GM12878 (cell line): ENCODE data around the gene THSD4. TPM values are rescaled to one million over a fixed set of nuclear protein-coding genes. Genes with fewer than 3 reads are reported as not detected.
"Not testable (repeated sequence)": the region's sequence is repeated elsewhere in the genome, so short reads cannot be mapped to it uniquely, and the experiment has no call there.

Experiments used
- ATAC-seq: fragments of 200-7000 bp; cut with Tn5 transposase; 3 replicates; pipeline ENCODE4 v1.9.1; 2020; ENCODE audit warnings: mild to moderate bottlenecking, moderate library complexity
- BruUV-seq: library from RNA; stranded (reverse); fragments of 400-500 nt; replicated peaks from 2 replicates; lab custom pipeline; 2021; lab: Mats Ljungman, UMichigan
- CTCF ChIA-PET: fragments of 300-600 bp; sonication (Branson Sonifier 250); formaldehyde crosslinking; extraction: SDS; loops from one replicate; lab custom pipeline; 2021; ENCODE audit warnings: inconsistent platforms; lab: Yijun Ruan, JAX
- POLR2A ChIA-PET: fragments of 350-600 bp; formaldehyde crosslinking; extraction: SDS; loops from one replicate; lab custom pipeline; 2021; ENCODE audit warnings: inconsistent platforms; lab: Charles Lee
- RAD21 ChIA-PET: fragments of 300-600 bp; sonication (Branson Sonifier 250); formaldehyde crosslinking; loops from one replicate; lab custom pipeline; 2023; ENCODE audit warnings: antibody characterized with exemption; ENCODE audit not compliant: unreplicated experiment; lab: Charles Lee
- SMC1A ChIA-PET: fragments of 300-600 bp; sonication (Branson Sonifier 250); formaldehyde crosslinking; loops from one replicate; lab custom pipeline; 2023; ENCODE audit not compliant: unreplicated experiment, uncharacterized antibody; lab: Charles Lee
- DNase-seq: peaks from one replicate; pipeline ENCODE4 v3.0.0-alpha.2; 2011; ENCODE audit warnings: low read depth, low spot score
- FAIRE-seq: peaks from 3 replicates; lab custom pipeline; 2011; peaks lifted over from hg19 to GRCh38; lab: Jason Lieb, UNC
- H2AFZ ChIP-seq: 2 replicates; pipeline ENCODE4 v1.6.0; 2011; ENCODE audit warnings: low read depth, low read length, control low read depth; ENCODE audit not compliant: control insufficient read depth
- H3K27ac ChIP-seq: 2 replicates; pipeline ENCODE4 v1.5.1; 2011; ENCODE audit warnings: control low read depth; ENCODE audit not compliant: control insufficient read depth, insufficient read depth
- H3K27me3 ChIP-seq, 2 experiments: replicated peaks in 1 of 2; 2 replicates each; pipeline versions ENCODE4 v1.6.0 to v1.6.1; 2011; ENCODE audit warnings: low read length in 1 of 2; ENCODE audit not compliant: control insufficient read depth in 2 of 2, insufficient read depth in 2 of 2
- H3K36me3 ChIP-seq, 2 experiments: 2 replicates each; pipeline ENCODE4 v1.5.1; 2011; ENCODE audit warnings: low read length in 1 of 2; ENCODE audit not compliant: control insufficient read depth in 2 of 2, insufficient read depth in 2 of 2
- H3K4me1 ChIP-seq: 2 replicates; pipeline ENCODE4 v1.6.1; 2011; ENCODE audit warnings: mild to moderate bottlenecking, low read length, moderate library complexity, mixed read lengths; ENCODE audit not compliant: control insufficient read depth, insufficient read depth
- H3K4me2 ChIP-seq: 2 replicates; pipeline ENCODE4 v1.6.0; 2011; ENCODE audit warnings: control low read depth; ENCODE audit not compliant: control insufficient read depth, insufficient read depth
- H3K4me3 ChIP-seq: fragments of 200-600 bp; sonication (generic); 2 replicates; pipeline ENCODE4 v1.5.1; 2016
- H3K79me2 ChIP-seq: 2 replicates; pipeline ENCODE4 v1.6.0; 2011; ENCODE audit warnings: low read length; ENCODE audit not compliant: control insufficient read depth, insufficient read depth
- H3K9ac ChIP-seq: 2 replicates; pipeline ENCODE4 v1.8.0; 2011; ENCODE audit warnings: low read length, control low read depth, mixed read lengths; ENCODE audit not compliant: control insufficient read depth, insufficient read depth
- H3K9me3 ChIP-seq: replicated peaks from 3 replicates; pipeline ENCODE4 v1.5.1; 2011; ENCODE audit warnings: mild to moderate bottlenecking, low read length; ENCODE audit not compliant: control insufficient read depth, insufficient read depth
- H4K20me1 ChIP-seq: 2 replicates; pipeline ENCODE4 v1.6.0; 2011; ENCODE audit not compliant: control insufficient read depth, insufficient read depth
- BHLHE40 ChIP-seq, 2 experiments: fragments of 450-650 bp in 1 of 2; IDR thresholded peaks; 2 replicates each; pipeline ENCODE4 v1.6.1; 2011 to 2017; ENCODE audit warnings: low read depth in 2 of 2, borderline replicate concordance in 1 of 2, improper control_type of control experiment in 1 of 2, low read length in 1 of 2, mild to moderate bottlenecking in 1 of 2
- DPF2 ChIP-seq: fragments of 450-650 bp; IDR thresholded peaks from 2 replicates; pipeline ENCODE4 v1.6.1; 2017; ENCODE audit warnings: mild to moderate bottlenecking
- EED ChIP-seq: sonication (generic); IDR thresholded peaks from 2 replicates; pipeline ENCODE4 v1.6.1; 2016; ENCODE audit warnings: antibody characterized with exemption, low read depth
- ESRRA ChIP-seq: IDR thresholded peaks from 2 replicates; pipeline ENCODE4 v1.6.1; 2012; ENCODE audit warnings: mild to moderate bottlenecking, low read length, improper control_type of control experiment
- ETV6 ChIP-seq, 2 experiments: fragments of 450-650 bp in 1 of 2; IDR thresholded peaks in 1 of 2; conservative IDR thresholded peaks in 1 of 2; 2 replicates each; pipeline ENCODE4 v1.6.1; 2014; ENCODE audit warnings: antibody characterized with exemption in 1 of 2, borderline replicate concordance in 1 of 2, low read depth in 1 of 2, mild to moderate bottlenecking in 1 of 2, moderate library complexity in 1 of 2
- FOXM1 ChIP-seq: IDR thresholded peaks from 2 replicates; pipeline ENCODE4 v1.6.1; 2012; ENCODE audit warnings: low read depth, mild to moderate bottlenecking, inconsistent platforms, low read length, moderate library complexity
- NBN ChIP-seq: fragments of 450-650 bp; IDR thresholded peaks from 2 replicates; pipeline ENCODE4 v1.6.1; 2016
- NRF1 ChIP-seq: conservative IDR thresholded peaks from 2 replicates; pipeline ENCODE4 v1.6.1; 2011; ENCODE audit warnings: mild to moderate bottlenecking, low read depth, low read length, improper control_type of control experiment
- RAD21 ChIP-seq: IDR thresholded peaks from 2 replicates; pipeline ENCODE4 v1.6.1; 2011; ENCODE audit warnings: mild to moderate bottlenecking, low read depth, low read length, moderate library complexity; ENCODE audit not compliant: insufficient read depth
- SUPT20H ChIP-seq: IDR thresholded peaks from 2 replicates; pipeline ENCODE4 v1.6.1; 2011; ENCODE audit warnings: low read depth, mild to moderate bottlenecking, low read length, moderate library complexity, borderline replicate concordance; ENCODE audit not compliant: control insufficient read depth
- TCF12 ChIP-seq: IDR thresholded peaks from 2 replicates; pipeline ENCODE4 v1.6.1; 2011; ENCODE audit warnings: low read depth, mild to moderate bottlenecking, low read length
- YY1 ChIP-seq: IDR thresholded peaks from 2 replicates; pipeline ENCODE4 v1.6.1; 2011; ENCODE audit warnings: low read depth, mild to moderate bottlenecking, low read length
- ZNF384 ChIP-seq: IDR thresholded peaks from 2 replicates; pipeline ENCODE4 v1.6.1; 2012; ENCODE audit warnings: low read depth, mild to moderate bottlenecking, low read length, improper control_type of control experiment, borderline replicate concordance
- WGBS: methylation state at CpG from one replicate; pipeline ENCODE4 v1.1.6; 2016; ENCODE audit warnings: low lambda C conversion rate; ENCODE audit not compliant: insufficient replicate concordance, insufficient coverage; ENCODE audit errors: missing lambda C conversion rate; 5-methylcytosine and 5-hydroxymethylcytosine counted together
- in situ Hi-C: fragments of 300-500 bp; cut with MboI; formaldehyde crosslinking; loops from 9 replicates; pipeline ENCODE4 v1.14.3; 2018; ENCODE audit warnings: mixed read lengths
- intact Hi-C: fragments of 100-400 bp; cut with micrococcal nuclease; formaldehyde crosslinking; loops from one replicate; pipeline ENCODE4 v1.14.2; 2022; ENCODE audit not compliant: unreplicated experiment
- polyA plus RNA-seq, 11 experiments: library from polyadenylated mRNA; depleted of rRNA in 4 of 11; unstranded in 6 of 11; stranded (reverse) in 5 of 11; fragments of >200 nt; fragmentation: Nextera tagmentation in 4 of 11; fragmentation: Illumina TruSeq in 1 of 11; extraction: Ambion mirVana in 4 of 11; extraction: Trizol in 1 of 11; gene quantifications; 1 replicate in 1 of 11; 2 replicates in 10 of 11; pipeline versions ENCODE4 v1.2.1 to v1.2.3, GENCODE V29; 2011 to 2016; ENCODE audit warnings: inconsistent platforms in 2 of 11, missing spikeins in 2 of 11, low read depth in 1 of 11
- total RNA-seq, 4 experiments: library from RNA; depleted of rRNA in 3 of 4; stranded (reverse); fragments of >200 nt in 3 of 4; fragmentation: Illumina TruSeq in 1 of 4; extraction: Trizol in 1 of 4; gene quantifications; 2 replicates each; pipeline versions ENCODE4 v1.2.1 to v1.2.3, GENCODE V29; 2013 to 2021

THSD4 gene
- total and polyA plus RNA-seq, 10 of the 15 experiments (the other 5 are each of a cell fraction or from before 2014, with no cell fraction given): 0.04 to 0.13 (median 0.05) TPM; not detected in 7

- H3K9ac ChIP-seq: no peak overlapping the region
- H3K27me3 ChIP-seq: peaks cover 0 to 2% of the 10 kb centered on the region in 2 experiments; a peak in 1 of 4 replicates
- no peaks in the 10 kb centered on the region for H3K79me2 ChIP-seq
- H4K20me1 ChIP-seq: no peaks in the 10 kb centered on the region
- intact Hi-C loops (no loop called here), in situ Hi-C loops (no loop called here)
- SMC1A ChIA-PET: no interaction called here
- ATAC-seq (no peak), FAIRE-seq (no peak), DNase-seq (no peak)
- H3K9me3 ChIP-seq: no peaks in the 10 kb centered on the region
- POLR2A ChIA-PET: no interaction called here
- CTCF ChIA-PET: no interaction called here
- no peaks in the 10 kb centered on the region for H3K36me3 ChIP-seq
- TF ChIP-seq BHLHE40 (IDR thresholded peaks at IDR 0.05; ENCODE audit: borderline replicate concordance in 1 of 2, low read depth in 2 of 2, low read length in 1 of 2) (no peak), NBN (no peak), SUPT20H (no peak), ETV6 (conservative IDR thresholded peaks at IDR 0.05 in 1 of 2, IDR thresholded peaks at IDR 0.05 in 1 of 2; ENCODE audit: borderline replicate concordance in 1 of 2, low read depth in 1 of 2) (no peak), FOXM1 (no peak), ZNF384 (no peak), TCF12 (no peak), RAD21 (no peak), EED (no peak), YY1 (no peak), ESRRA (no peak), NRF1 (no peak), DPF2 (no peak)
- H3K4me2 ChIP-seq: no peak overlapping the region
- no peak overlapping the region for H2AFZ ChIP-seq
- H3K4me3 ChIP-seq: no peak overlapping the region
- no TSS peak for BruUV-seq
- RAD21 ChIA-PET: no interaction called here
- no peaks in the 10 kb centered on the region for H3K4me1 ChIP-seq
- H3K27ac ChIP-seq: no peak overlapping the region
These were observed 55.9 kb downstream of the THSD4 start for GRCh38 chr15:71171195-71171594.

GRCh38 chr15:71174360-71174759 is 59.1 kb downstream of the THSD4 start:
- ATAC-seq, in situ Hi-C loops, H2AFZ ChIP-seq, H3K79me2 ChIP-seq, CTCF ChIA-PET, intact Hi-C loops, H3K9me3 ChIP-seq, H3K9ac ChIP-seq, FAIRE-seq, RAD21 ChIA-PET, H3K4me3 ChIP-seq, DNase-seq, H3K4me1 ChIP-seq, POLR2A ChIA-PET, BruUV-seq, H3K4me2 ChIP-seq, H3K27me3 ChIP-seq, H4K20me1 ChIP-seq, SMC1A ChIA-PET, H3K27ac ChIP-seq, H3K36me3 ChIP-seq: not testable (repeated sequence)
- 36% methylated on average over 7 of the region's 17 CpGs for WGBS
